ENCODE results near the gene ODC1.

ODC1 gene

GRCh38 chr2:10433947-10434885 lies 13.9 kb downstream of the ODC1 start:
- no peak for DNase-seq

- DNase-seq = no peak
These were observed 14.7 kb downstream of the ODC1 start for GRCh38 chr2:10433264-10433946.

- no peak for DNase-seq
These were observed 15.6 kb downstream of the ODC1 start for GRCh38 chr2:10432311-10433181.

- no peak for DNase-seq
These were observed 16.3 kb downstream of the ODC1 start for GRCh38 chr2:10431797-10432196.

- no peak for DNase-seq
These were observed 17.1 kb downstream of the ODC1 start for GRCh38 chr2:10430886-10431622.

- DNase-seq = no peak
These were observed 19.2 kb downstream of the ODC1 start for GRCh38 chr2:10428924-10429323.

- no peak for DNase-seq
These were observed 19.8 kb downstream of the ODC1 start for GRCh38 chr2:10428355-10428754.

- DNase-seq = no peak
These were observed 20.5 kb downstream of the ODC1 start for GRCh38 chr2:10427618-10427949.

- DNase-seq = no peak
These were observed 21.2 kb downstream of the ODC1 start for GRCh38 chr2:10426726-10427617.

- DNase-seq = no peak
These were observed 22.4 kb downstream of the ODC1 start for GRCh38 chr2:10425699-10426098.

GRCh38 chr2:10424916-10425505 lies 23.1 kb downstream of the ODC1 start:
- no peak for DNase-seq

GRCh38 chr2:10424051-10424450 lies 24.1 kb downstream of the ODC1 start:
- no peak for DNase-seq

GRCh38 chr2:10423400-10423774 lies 24.7 kb downstream of the ODC1 start:
- DNase-seq = no peak

GRCh38 chr2:10422732-10423399 lies 25.3 kb downstream of the ODC1 start:
- DNase-seq = no peak

- DNase-seq = no peak
These were observed 25.9 kb downstream of the ODC1 start for GRCh38 chr2:10422251-10422650.

GRCh38 chr2:10419553-10420257 lies 28.4 kb downstream of the ODC1 start:
- no peak for DNase-seq

- DNase-seq = no peak
These were observed 30.4 kb downstream of the ODC1 start for GRCh38 chr2:10417551-10418335.

GRCh38 chr2:10415640-10416039 lies 32.5 kb downstream of the ODC1 start:
- no peak for DNase-seq

GRCh38 chr2:10415048-10415447 lies 33.1 kb downstream of the ODC1 start:
- DNase-seq = no peak
